ENCODE results near the gene TMOD3. TPM values are rescaled to one million over a fixed set of nuclear protein-coding genes. Genes with fewer than 3 reads are reported as not detected.

TMOD3 gene
- total and polyA plus RNA-seq, 12 donors: 5.4 to 28.7 (median 18.2) TPM

DNA sequence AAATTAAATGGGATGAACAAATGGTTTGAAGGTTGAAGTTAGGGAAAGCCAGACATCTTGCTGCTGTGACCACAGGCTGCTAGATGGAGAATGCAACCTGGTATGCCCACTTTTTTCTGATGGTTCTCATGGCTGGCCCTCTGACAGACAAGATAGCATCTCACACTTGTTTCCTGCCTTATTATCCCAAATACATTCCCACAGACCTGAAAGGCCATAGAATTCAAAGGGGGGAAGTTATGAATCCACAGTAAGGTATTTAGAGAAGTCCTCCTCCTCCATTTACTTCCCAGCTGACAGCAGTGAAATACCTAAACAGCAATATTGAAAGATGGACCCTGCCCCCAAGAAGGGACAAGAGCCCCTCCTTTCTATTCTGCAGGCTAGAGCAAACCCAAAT lies 109.8 kb downstream of the TMOD3 start:
- TF ChIP-seq, protein P1, sequence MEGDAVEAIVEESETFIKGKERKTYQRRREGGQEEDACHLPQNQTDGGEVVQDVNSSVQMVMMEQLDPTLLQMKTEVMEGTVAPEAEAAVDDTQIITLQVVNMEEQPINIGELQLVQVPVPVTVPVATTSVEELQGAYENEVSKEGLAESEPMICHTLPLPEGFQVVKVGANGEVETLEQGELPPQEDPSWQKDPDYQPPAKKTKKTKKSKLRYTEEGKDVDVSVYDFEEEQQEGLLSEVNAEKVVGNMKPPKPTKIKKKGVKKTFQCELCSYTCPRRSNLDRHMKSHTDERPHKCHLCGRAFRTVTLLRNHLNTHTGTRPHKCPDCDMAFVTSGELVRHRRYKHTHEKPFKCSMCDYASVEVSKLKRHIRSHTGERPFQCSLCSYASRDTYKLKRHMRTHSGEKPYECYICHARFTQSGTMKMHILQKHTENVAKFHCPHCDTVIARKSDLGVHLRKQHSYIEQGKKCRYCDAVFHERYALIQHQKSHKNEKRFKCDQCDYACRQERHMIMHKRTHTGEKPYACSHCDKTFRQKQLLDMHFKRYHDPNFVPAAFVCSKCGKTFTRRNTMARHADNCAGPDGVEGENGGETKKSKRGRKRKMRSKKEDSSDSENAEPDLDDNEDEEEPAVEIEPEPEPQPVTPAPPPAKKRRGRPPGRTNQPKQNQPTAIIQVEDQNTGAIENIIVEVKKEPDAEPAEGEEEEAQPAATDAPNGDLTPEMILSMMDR (IDR thresholded peaks at IDR 0.05): no peak
- ATAC-seq (no peak), DNase-seq (no peak)
- intact Hi-C loops (cut with DNase I): no loop called here
- Histone ChIP-seq H3K27ac (no peak overlapping the region), H3K4me3 (no peak overlapping the region), H3K27me3 (no peaks in the 10 kb centered on the region), H3K4me1 (peaks cover 0 to 7% (median 0%) of the 10 kb centered on the region in 9 donors), H3K9me3 (no peaks in the 10 kb centered on the region), H3K36me3 (peaks cover 0 to 90% (median 6%) of the 10 kb centered on the region in 9 donors)

DNA sequence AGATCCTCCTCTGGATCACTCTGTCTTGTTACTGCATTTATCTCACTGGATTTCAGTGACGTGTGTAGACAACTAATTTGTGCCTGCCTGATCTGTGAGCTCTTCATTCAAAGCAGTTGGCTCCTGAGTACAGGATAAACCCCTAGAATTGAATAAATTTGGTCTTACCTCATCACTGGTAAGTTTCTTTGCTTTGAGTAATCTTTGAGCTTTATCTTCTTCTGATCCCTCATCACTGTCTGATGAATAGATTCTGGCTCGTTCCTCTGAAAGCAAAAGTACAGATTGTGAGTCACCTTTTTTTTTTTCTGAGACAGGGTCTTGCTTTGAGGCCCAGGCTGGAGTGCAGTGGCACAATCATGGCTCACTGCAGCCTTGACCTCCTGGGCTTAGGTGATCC lies 117.7 kb downstream of the TMOD3 start:
- Histone ChIP-seq H3K27me3 (no peaks in the 10 kb centered on the region), H3K27ac (no peak overlapping the region), H3K4me3 (no peak overlapping the region), H3K4me1 (no peaks in the 10 kb centered on the region), H3K9me3 (no peaks in the 10 kb centered on the region), H3K36me3 (peaks cover 0 to 99% (median 52%) of the 10 kb centered on the region in 9 donors)
- WGBS, 2 donors: 88 to 89% methylated on average over 2 of the region's 2 CpGs
- ATAC-seq: no peak
- intact Hi-C loops (cut with DNase I): no loop called here
- DNase-seq: no peak
- TF ChIP-seq, protein P1 (IDR thresholded peaks at IDR 0.05): no peak

DNA sequence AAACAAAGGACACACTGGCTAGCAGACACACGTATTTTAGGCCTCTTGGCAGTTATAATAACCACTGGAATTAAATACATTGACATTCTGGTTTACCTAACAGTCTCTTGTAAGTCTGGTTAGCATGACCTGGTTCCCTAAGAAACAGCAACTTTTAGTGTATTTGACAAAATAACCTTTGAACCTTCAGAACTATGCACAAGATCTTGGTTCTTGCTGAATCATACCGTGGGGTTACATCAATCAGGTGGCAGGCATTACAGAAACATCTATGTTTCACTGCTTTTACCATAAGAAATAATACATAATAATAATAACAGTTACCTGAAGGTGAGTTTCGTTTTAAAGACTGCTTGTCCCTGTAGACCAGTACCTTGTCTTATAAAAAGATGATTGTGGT lies 123.4 kb downstream of the TMOD3 start:
- H3K9me3 ChIP-seq: no peaks in the 10 kb centered on the region
- DNase-seq: no peak
- H3K27ac ChIP-seq: no peak overlapping the region
- intact Hi-C loops (cut with DNase I): no loop called here
- H3K36me3 ChIP-seq: peaks cover 0 to 100% (median 60%) of the 10 kb centered on the region in 9 donors
- TF ChIP-seq, protein P1 (IDR thresholded peaks at IDR 0.05): no peak
- H3K4me3 ChIP-seq: no peak overlapping the region
- no peaks in the 10 kb centered on the region for H3K4me1 ChIP-seq
- ATAC-seq: no peak
- no peaks in the 10 kb centered on the region for H3K27me3 ChIP-seq
- WGBS, 2 donors: 92 to 95% methylated on average over 3 of the region's 3 CpGs

DNA sequence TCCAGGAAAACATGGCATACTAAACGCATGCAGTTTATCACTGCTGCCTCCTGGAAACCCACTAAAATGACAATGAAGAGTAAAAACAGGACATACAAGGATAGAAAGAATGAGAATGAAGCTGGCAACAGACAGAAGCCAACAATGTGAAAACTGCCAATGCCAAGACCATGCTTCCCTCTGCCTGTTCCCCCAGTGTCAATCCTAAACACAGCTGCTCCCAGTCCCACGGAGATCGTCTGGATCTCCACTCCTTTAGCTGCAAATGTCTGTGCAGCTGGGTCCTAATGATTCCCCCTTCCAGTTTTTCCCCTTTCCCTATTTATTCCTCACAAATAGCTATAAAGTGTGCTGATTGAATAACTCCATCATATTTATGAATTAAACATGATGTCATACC lies 126.1 kb downstream of the TMOD3 start:
- Histone ChIP-seq H3K27ac (no peak overlapping the region), H3K4me3 (no peak overlapping the region), H3K4me1 (no peaks in the 10 kb centered on the region), H3K36me3 (peaks cover 0 to 100% (median 55%) of the 10 kb centered on the region in 9 donors), H3K27me3 (no peaks in the 10 kb centered on the region), H3K9me3 (no peaks in the 10 kb centered on the region)
- DNase-seq (no peak), ATAC-seq (no peak)
- 93 to 94% methylated on average over 3 of the region's 3 CpGs for WGBS, 2 donors
- intact Hi-C loops (cut with DNase I): no loop called here
- TF ChIP-seq, protein P1 (IDR thresholded peaks at IDR 0.05): no peak

Other genes starting within 250 kb of the TMOD3 start
- gene DMXL2, start 206.9 kb upstream of the TMOD3 start, total RNA-seq: 10 to 100 TPM in 1 of 10 donors, 1 to 10 TPM in 9; 4.5 to 18.6 (median 6.9) TPM
- 1 to 10 TPM; 6.6 to 9.4 TPM for gene DMXL2, start 206.9 kb upstream of the TMOD3 start, polyA plus RNA-seq
- gene SCG3, start 148.2 kb upstream of the TMOD3 start, total RNA-seq: under 1 TPM in 1 of 10 donors, not detected in 9; 0.13 TPM
- under 1 TPM in 1 of 2 donors, not detected in 1; 0.04 TPM for gene SCG3, start 148.2 kb upstream of the TMOD3 start, polyA plus RNA-seq
- gene LYSMD2, start 92.0 kb upstream of the TMOD3 start, total RNA-seq: 1 to 10 TPM; 1.7 to 8.6 (median 3.9) TPM
- 1 to 10 TPM; 5.0 to 8.6 TPM for gene LYSMD2, start 92.0 kb upstream of the TMOD3 start, polyA plus RNA-seq
- 1 to 10 TPM; 2.8 to 8.5 (median 5.1) TPM for gene TMOD2, start 78.1 kb upstream of the TMOD3 start, total RNA-seq
- gene TMOD2, start 78.1 kb upstream of the TMOD3 start, polyA plus RNA-seq: 1 to 10 TPM; 1.5 to 2.6 TPM
- 1 to 10 TPM; 6.6 to 9.1 (median 8.2) TPM for gene LEO1, start 142.1 kb downstream of the TMOD3 start, total RNA-seq
- 1 to 10 TPM; 6.9 to 8.8 TPM for gene LEO1, start 142.1 kb downstream of the TMOD3 start, polyA plus RNA-seq
- gene MAPK6, start 189.6 kb downstream of the TMOD3 start, total RNA-seq: 10 to 100 TPM; 13.5 to 21.8 (median 18.1) TPM
- 1 to 10 TPM; 4.2 to 7.9 TPM for gene MAPK6, start 189.6 kb downstream of the TMOD3 start, polyA plus RNA-seq